Memory B cell (primary cell): ENCODE results near the gene PARP16.

ENCODE experiments used
- ATAC-seq: fragments of 150-1000 bp; cut with Tn5 transposase; 2 replicates; pipeline ENCODE4 v1.10.0; 2021; ENCODE audit warnings: low read depth, mild to moderate bottlenecking, moderate library complexity
- DNase-seq, 2 donors: peaks; one replicate each; pipeline ENCODE4 v3.0.0; 2022; ENCODE audit warnings: low spot score in 2 of 2
- H3K27ac Mint-ChIP-seq: one replicate; pipeline ENCODE4 v1.8.0; 2022; ENCODE audit warnings: mild to moderate bottlenecking, moderate library complexity, mixed read lengths
- H3K27me3 Mint-ChIP-seq: one replicate; pipeline ENCODE4 v1.8.0; 2022; ENCODE audit warnings: mixed read lengths
- H3K36me3 Mint-ChIP-seq: one replicate; pipeline ENCODE4 v1.8.0; 2022; ENCODE audit warnings: mild to moderate bottlenecking, mixed read lengths
- H3K4me1 Mint-ChIP-seq: one replicate; pipeline ENCODE4 v1.8.0; 2022; ENCODE audit warnings: mixed read lengths
- H3K4me3 Mint-ChIP-seq: one replicate; pipeline ENCODE4 v1.8.0; 2022; ENCODE audit warnings: mild to moderate bottlenecking, moderate library complexity, mixed read lengths
- H3K9me3 Mint-ChIP-seq: one replicate; pipeline ENCODE4 v1.8.0; 2022; ENCODE audit warnings: mixed read lengths

Gene PARP16, protein sequence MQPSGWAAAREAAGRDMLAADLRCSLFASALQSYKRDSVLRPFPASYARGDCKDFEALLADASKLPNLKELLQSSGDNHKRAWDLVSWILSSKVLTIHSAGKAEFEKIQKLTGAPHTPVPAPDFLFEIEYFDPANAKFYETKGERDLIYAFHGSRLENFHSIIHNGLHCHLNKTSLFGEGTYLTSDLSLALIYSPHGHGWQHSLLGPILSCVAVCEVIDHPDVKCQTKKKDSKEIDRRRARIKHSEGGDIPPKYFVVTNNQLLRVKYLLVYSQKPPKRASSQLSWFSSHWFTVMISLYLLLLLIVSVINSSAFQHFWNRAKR

DNA sequence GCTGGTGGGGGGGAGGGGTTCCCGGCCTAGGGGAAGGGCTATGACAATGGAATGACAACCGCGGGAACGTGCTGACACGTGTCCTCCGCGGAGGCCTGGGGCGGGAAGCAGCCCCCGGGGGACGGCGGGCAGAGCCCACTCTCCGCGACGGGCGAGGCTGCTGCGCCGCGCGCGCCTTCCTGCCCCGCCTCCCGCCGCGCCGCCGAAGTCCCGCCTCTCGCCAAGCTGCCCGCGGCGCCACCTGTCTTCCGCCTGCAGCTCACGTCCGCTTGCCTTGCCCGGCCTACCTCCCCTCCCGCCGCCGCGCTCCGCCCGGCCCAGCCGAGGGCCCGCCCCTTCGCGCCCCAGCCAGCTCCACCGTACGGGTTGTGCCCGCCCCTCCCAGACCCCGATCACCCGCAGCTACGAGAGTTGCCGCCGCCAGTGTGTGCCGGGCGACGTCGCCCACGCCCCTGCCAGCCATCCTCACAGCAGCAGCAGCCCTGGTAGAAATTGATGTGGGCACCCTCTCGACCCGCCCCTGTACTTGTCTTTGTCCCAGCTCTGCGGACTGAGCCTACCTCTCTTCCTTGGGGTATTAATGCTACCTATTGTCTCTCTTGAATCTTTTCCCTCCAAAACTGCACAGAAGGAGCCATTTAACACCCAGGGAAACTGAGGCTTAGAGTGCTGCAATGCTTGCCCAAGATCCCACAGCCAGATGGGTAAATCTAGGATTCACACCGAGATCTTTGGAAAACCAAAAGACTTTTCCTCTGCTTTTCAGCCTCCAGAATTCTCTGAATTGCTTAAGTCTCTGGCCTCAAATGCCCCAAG lies at the start of gene PARP16:
Gene PARP16, minus strand, starts transcription at position 180 of the 816 bp plus-strand sequence. CDS start 457 bp downstream, outside the sequence.
- peaks cover 28% of the 10 kb centered on the region for H3K4me1 Mint-ChIP-seq
- H3K9me3 Mint-ChIP-seq, result no peaks in the 10 kb centered on the region
- peak within 1 kb of the TSS; percentile 93 for H3K4me3 Mint-ChIP-seq
- ATAC-seq, result peak; percentile 93
- peak within 1 kb of the TSS; percentile 91 for H3K27ac Mint-ChIP-seq
- no peaks in the 10 kb centered on the region for H3K27me3 Mint-ChIP-seq
- H3K36me3 Mint-ChIP-seq, result peaks cover 4% of the 10 kb centered on the region
- DNase-seq, result peak; percentile 88 to 92

DNA sequence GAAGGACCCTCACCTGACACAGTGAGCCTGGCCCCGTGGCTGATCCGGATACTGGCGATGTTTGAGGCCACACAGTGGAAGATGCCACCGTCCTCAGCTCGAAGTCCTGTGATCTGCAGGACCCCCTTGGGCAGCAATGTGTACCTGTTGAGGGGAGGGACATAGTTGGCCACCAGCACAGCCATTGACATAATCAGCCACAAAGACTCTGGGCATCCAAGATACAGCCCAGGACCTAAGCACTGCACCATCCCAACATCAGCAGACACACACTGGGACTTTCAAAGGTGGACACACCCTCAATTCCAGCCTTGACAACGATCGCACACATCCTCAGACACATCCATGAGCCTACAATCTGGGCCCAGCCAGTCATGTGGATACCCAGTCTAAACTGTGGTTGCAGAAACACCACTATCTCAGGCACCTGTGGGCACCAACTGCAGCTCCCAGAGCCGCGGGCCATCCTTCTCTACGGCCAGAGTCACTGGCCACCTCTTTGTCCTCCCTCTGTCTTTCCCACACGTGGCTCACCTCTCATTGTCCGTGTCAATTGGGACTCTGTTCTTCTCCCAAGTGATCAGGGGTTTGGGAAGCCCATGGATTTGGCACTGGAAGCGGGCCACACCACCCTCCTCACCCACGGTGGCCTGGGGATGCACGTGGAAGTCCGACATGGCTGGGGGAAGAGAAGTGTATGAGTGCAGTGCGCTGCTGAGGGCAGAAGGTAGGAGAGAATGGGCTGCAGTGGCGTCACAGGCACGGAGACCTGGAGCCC lies 48.8 kb upstream of the PARP16 start:
- DNase-seq (no peak), ATAC-seq (no peak)
- Mint-ChIP-seq H3K27ac (no peak overlapping the region), H3K9me3 (no peaks in the 10 kb centered on the region), H3K4me1 (peaks cover 32% of the 10 kb centered on the region), H3K27me3 (peaks cover 36% of the 10 kb centered on the region), H3K4me3 (no peak overlapping the region), H3K36me3 (no peaks in the 10 kb centered on the region)

DNA sequence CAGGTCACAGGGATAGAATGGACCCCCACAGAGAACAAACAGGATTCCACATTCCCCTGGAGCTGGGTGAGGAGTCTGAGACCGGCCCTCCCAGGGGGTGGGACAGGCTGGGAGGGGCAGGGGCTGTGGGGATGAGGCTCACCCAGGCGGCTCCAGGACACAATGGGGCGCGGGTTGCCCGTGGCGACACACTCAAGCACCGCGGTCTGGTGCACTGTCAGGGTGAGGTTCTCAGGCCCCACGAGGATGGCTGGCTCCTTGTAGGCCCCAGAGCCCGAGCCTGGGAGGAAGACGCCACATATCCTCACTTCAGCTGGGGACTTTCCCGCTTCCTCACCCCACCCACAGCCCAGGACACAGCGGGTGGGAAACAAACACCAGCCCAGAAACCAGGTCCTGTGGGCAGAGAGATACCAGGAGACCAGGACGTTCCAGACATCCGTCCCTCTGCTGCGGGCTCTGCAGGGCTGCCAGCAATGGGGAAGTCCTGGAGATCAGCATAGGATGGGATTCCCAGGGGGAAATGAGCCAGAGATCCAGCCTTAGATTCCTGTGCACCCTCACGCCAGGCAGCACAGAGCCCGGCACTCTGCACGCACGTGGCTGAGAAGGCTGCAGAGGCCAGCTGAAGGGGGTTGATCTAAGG lies 48.0 kb upstream of the PARP16 start:
- Mint-ChIP-seq H3K36me3 (no peaks in the 10 kb centered on the region), H3K27ac (no peak overlapping the region), H3K4me1 (peaks cover 28% of the 10 kb centered on the region), H3K27me3 (peaks cover 33% of the 10 kb centered on the region), H3K4me3 (no peak overlapping the region), H3K9me3 (no peaks in the 10 kb centered on the region)
- no peak for DNase-seq
- no peak for ATAC-seq

DNA sequence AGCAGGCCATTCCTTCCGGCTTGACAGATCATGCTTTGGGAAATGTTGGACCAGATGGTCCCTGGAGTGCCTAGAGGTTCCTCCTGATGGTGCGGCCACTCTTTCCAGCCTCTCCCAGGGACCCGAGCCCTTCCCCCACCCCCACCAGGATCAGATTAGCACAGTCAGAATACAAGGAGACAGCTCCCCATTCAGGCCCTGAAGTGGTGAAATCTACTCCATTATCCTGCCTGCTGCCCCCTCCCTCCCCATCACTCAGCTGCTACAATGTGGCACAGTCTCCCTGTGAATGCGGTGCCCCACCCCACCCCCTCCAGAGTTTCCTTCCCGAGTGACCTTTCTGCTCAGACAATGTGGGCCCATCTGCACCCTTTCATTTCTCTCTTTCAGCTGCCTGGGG lies 47.2 kb upstream of the PARP16 start:
- Mint-ChIP-seq H3K9me3 (no peaks in the 10 kb centered on the region), H3K4me1 (peaks cover 26% of the 10 kb centered on the region), H3K27ac (no peak overlapping the region), H3K36me3 (no peaks in the 10 kb centered on the region), H3K4me3 (no peak overlapping the region), H3K27me3 (peaks cover 32% of the 10 kb centered on the region)
- DNase-seq, result no peak
- no peak for ATAC-seq

DNA sequence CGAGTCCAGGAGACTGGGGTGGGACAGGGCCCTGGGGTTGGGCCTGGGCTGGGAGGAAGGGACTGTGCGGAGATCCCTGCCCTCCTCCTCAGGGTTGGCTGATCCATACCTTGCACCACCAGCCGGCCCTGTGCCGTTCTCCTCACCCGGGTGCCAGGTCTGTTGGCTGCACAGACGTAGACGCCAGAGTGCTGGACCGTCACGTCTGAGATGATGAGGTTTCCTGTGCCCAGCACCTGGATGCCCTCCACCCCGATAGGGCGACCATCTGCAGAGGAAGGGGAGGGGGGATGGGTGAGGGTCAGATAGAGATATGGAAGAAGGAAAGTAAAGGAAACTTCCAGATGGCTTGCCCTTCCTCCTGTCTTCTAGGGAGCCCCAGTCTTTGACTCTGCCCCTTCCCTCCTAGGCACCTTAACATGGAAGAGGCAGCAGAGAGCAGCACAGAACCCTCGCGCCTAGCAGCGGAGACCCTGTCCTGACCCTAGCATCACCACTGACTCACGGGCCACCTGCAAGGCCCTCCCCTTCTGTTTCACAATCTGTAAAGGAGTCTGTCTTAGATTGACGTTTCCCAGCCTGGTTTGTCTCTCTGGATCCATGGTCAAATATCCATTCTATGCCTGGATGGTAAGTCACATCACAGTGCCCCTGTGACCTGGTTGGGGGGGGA lies 46.6 kb upstream of the PARP16 start:
- no peak overlapping the region for H3K4me3 Mint-ChIP-seq
- ATAC-seq (no peak), DNase-seq (no peak)
- H3K4me1 Mint-ChIP-seq, result peaks cover 22% of the 10 kb centered on the region
- peaks cover 28% of the 10 kb centered on the region for H3K27me3 Mint-ChIP-seq
- no peaks in the 10 kb centered on the region for H3K9me3 Mint-ChIP-seq
- no peaks in the 10 kb centered on the region for H3K36me3 Mint-ChIP-seq
- no peak overlapping the region for H3K27ac Mint-ChIP-seq

GRCh38 chr15:65332391-65333147 lies 45.9 kb upstream of the PARP16 start:
- Mint-ChIP-seq H3K4me1 (peaks cover 19% of the 10 kb centered on the region), H3K27ac (no peak overlapping the region), H3K4me3 (no peak overlapping the region), H3K9me3 (no peaks in the 10 kb centered on the region), H3K27me3 (peaks cover 31% of the 10 kb centered on the region), H3K36me3 (no peaks in the 10 kb centered on the region)
- ATAC-seq, result no peak
- DNase-seq, result no peak

DNA sequence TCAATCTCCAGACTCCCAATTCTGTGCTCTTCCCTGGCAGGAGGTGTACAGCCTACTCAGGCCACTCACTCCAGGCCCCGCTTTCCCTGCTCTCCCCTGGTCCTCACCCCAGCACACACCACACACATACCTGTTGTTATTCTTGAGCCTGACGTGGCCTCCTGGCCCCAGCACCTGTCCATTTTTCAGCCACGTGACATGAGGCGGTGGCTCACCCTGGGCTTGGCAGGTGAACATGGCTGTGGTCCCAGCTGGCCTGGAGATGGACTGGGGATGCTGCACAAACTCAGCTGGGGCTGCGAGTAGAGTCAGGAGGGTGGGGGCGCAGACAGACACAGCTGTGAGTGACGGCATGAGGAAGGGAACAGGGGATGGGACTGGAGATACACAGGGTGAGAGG lies 45.1 kb upstream of the PARP16 start:
- no peak overlapping the region for H3K4me3 Mint-ChIP-seq
- peaks cover 27% of the 10 kb centered on the region for H3K27me3 Mint-ChIP-seq
- DNase-seq (no peak), ATAC-seq (no peak)
- no peaks in the 10 kb centered on the region for H3K36me3 Mint-ChIP-seq
- peaks cover 14% of the 10 kb centered on the region for H3K4me1 Mint-ChIP-seq
- H3K9me3 Mint-ChIP-seq, result no peaks in the 10 kb centered on the region
- no peak overlapping the region for H3K27ac Mint-ChIP-seq

GRCh38 chr15:65330934-65331645 lies 44.4 kb upstream of the PARP16 start:
- H3K36me3 Mint-ChIP-seq, result no peaks in the 10 kb centered on the region
- ATAC-seq, result no peak
- H3K4me3 Mint-ChIP-seq, result no peak overlapping the region

DNA sequence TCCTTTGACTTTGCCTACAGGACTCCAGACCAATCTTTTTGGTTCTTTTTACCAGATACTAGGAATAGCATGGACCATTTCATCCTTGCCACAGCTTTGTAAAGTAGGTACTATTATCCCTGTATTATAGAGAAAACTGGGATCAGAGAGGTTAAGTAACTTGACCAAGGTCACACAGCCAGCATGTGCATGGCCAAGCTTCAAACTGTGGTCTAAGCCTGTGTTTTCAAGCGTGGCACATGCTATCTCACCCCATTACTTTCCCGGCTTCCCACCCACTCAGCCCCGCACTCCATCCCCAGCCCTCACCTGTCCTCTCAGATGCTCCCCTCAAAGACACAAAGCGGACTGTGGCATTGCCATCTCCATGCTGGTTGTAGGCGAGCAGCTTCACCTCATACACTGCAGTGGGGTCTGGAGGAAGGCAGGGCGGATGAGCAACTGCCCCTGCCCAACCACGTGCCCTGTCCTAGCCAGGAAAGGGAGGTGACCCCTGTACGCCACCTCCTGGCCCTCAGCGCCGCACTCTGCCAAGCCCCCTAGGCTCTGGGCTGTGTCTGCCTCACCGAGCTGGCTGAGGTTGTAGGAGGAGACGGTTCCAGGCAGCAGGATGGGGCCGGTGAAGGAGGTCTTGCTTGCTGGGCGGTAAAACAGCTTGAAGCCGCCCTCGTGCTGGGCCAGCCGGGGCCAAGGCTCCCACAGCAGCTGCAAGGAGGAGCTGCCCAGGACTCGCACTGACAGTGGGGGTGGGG lies 43.5 kb upstream of the PARP16 start:
- Mint-ChIP-seq H3K27me3 (peaks cover 22% of the 10 kb centered on the region), H3K4me1 (peaks cover 6% of the 10 kb centered on the region), H3K36me3 (no peaks in the 10 kb centered on the region), H3K27ac (no peak overlapping the region), H3K9me3 (no peaks in the 10 kb centered on the region), H3K4me3 (no peak overlapping the region)
- no peak for ATAC-seq
- no peak for DNase-seq

More at GRCh38 chr15:65330934-65331645, 44.4 kb upstream of the PARP16 start:
- H3K27ac Mint-ChIP-seq, result no peak overlapping the region
- no peak for DNase-seq
- H3K27me3 Mint-ChIP-seq, result peaks cover 27% of the 10 kb centered on the region
- H3K9me3 Mint-ChIP-seq, result no peaks in the 10 kb centered on the region
- peaks cover 11% of the 10 kb centered on the region for H3K4me1 Mint-ChIP-seq

DNA sequence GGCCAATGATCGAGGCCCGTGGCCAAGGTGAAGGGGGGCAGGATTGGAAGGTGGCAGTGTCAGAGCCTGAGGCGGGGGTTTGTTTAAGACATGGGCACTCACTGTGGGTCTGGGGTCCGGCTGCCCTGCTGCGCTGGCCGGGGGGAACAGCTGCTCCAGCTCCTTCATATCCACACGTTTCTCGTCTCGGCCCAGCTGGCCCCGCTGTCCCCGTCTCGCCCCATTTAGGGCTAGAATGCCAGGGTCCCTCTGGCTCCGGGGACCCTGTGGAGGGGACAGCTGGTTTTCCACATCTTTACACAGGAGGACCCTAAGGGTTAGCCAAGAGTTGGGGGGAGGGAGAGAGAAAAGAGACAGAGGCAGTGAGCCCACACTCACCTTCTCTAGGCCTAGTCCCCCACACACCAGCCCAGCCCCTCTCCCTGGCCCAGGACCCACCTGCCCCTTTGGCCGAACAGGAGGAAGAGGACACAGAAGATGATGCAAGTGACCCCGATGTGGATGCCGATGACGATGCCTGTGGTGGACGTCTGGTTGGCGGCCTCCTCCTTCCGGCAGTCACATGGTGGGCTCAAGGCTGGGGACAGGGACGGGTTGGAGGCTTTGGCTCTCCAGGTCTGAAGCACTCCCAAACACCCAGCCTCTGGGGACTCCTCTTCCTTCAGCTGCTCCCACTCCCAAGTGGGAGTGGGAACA lies 42.8 kb upstream of the PARP16 start:
- DNase-seq (no peak), ATAC-seq (no peak)
- H3K4me3 Mint-ChIP-seq, result no peak overlapping the region
- peaks cover 24% of the 10 kb centered on the region for H3K27me3 Mint-ChIP-seq
- H3K4me1 Mint-ChIP-seq, result peaks cover 3% of the 10 kb centered on the region
- H3K36me3 Mint-ChIP-seq, result no peaks in the 10 kb centered on the region
- no peaks in the 10 kb centered on the region for H3K9me3 Mint-ChIP-seq
- H3K27ac Mint-ChIP-seq, result no peak overlapping the region

DNA sequence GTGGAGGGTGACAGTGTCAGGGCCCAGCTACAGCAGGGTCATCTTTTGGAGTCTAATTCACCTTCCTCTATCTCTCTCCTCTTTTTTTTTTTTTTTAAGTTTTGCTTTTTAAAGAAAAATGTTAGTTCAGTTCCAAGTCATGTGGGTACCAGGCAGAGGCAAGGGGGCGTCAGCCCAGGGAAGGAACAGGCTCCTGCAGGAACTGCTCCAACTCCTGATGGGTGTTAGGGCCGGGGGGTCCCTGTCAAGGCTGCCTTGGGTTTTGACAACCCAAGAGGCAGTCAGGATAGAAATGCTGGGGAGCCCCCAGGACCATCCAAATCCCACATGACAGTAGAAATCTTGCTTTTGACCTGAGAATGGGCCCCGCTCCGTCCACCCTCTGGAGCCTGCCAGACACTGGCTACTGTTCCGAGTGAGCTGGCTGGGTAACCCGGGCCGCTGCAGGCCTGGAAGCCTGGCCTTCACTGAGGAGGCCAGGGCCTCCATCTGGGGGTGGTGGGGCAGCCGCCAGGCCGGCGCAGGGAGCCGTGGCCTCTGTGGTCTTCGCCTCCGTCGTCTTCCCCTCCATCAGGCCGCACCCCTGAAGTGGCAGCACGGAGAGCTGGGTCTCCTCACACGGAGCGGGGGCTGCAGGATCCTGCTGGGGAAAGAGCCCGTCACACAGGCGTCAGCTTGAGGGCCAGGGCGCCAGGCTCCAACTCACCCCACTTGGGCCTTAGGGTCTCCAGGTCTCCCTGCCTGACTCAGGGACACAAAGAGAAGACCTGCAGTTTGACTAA lies 42.0 kb upstream of the PARP16 start:
- H3K36me3 Mint-ChIP-seq, result no peaks in the 10 kb centered on the region
- H3K4me3 Mint-ChIP-seq, result no peak overlapping the region
- peaks cover 3% of the 10 kb centered on the region for H3K4me1 Mint-ChIP-seq
- no peaks in the 10 kb centered on the region for H3K9me3 Mint-ChIP-seq
- DNase-seq (no peak), ATAC-seq (no peak)
- no peak overlapping the region for H3K27ac Mint-ChIP-seq
- H3K27me3 Mint-ChIP-seq, result peaks cover 23% of the 10 kb centered on the region
